IMR-90 (cell line): ENCODE measurements around the gene TNS2. TPM values are rescaled to one million over a fixed set of nuclear protein-coding genes. Genes with fewer than 3 reads are reported as not detected.

Experiments used
- ATAC-seq: fragments of 200-7000 bp; cut with Tn5 transposase; 2 replicates; pipeline ENCODE4 v1.9.1; 2020; ENCODE audit warnings: low read depth, mild to moderate bottlenecking, moderate library complexity
- BruUV-seq: library from RNA; stranded (reverse); fragments of 400-500 nt; replicated peaks from 2 replicates; lab custom pipeline; 2021; lab: Mats Ljungman, UMichigan
- CTCF ChIA-PET: fragments of 300-600 bp; formaldehyde crosslinking; extraction: SDS; loops from one replicate; lab custom pipeline; 2021; ENCODE audit warnings: antibody characterized with exemption; lab: Yijun Ruan, JAX
- POLR2A ChIA-PET: fragments of 300-600 bp; sonication (Branson Sonifier 250); formaldehyde crosslinking; loops from one replicate; lab custom pipeline; 2022; ENCODE audit warnings: antibody characterized with exemption; ENCODE audit not compliant: unreplicated experiment; lab: Charles Lee
- DNase-seq: peaks from one replicate; pipeline ENCODE4 v3.0.0; 2013
- H2AFZ ChIP-seq: replicated peaks from 2 replicates; pipeline ENCODE3; 2013; ENCODE audit warnings: low read length, mild to moderate bottlenecking; ENCODE audit not compliant: poor library complexity
- H2AK5ac ChIP-seq: 2 replicates; pipeline ENCODE4 v1.6.1; 2013; ENCODE audit warnings: low read depth, low read length, inconsistent platforms
- H2AK9ac ChIP-seq: replicated peaks from 2 replicates; pipeline ENCODE3; 2013; ENCODE audit warnings: mild to moderate bottlenecking, low read depth, low read length, moderate library complexity; ENCODE audit not compliant: poor library complexity
- H2BK120ac ChIP-seq: 2 replicates; pipeline ENCODE4 v1.6.1; 2013; ENCODE audit warnings: low read depth, low read length, inconsistent platforms
- H2BK15ac ChIP-seq: 3 replicates; pipeline ENCODE4 v1.6.1; 2013; ENCODE audit warnings: low read depth, low read length, inconsistent platforms
- H2BK20ac ChIP-seq: 2 replicates; pipeline ENCODE4 v1.6.1; 2013; ENCODE audit warnings: low read depth, mild to moderate bottlenecking, inconsistent platforms, low read length, moderate library complexity
- H2BK5ac ChIP-seq: 2 replicates; pipeline ENCODE4 v1.6.1; 2013; ENCODE audit warnings: mild to moderate bottlenecking, low read depth, low read length, inconsistent platforms; ENCODE audit not compliant: poor library complexity, severe bottlenecking
- H3K14ac ChIP-seq: replicated peaks from 2 replicates; pipeline ENCODE4 v1.6.1; 2013; ENCODE audit warnings: low read depth, low read length, inconsistent platforms
- H3K18ac ChIP-seq: 2 replicates; pipeline ENCODE4 v1.6.1; 2013; ENCODE audit warnings: low read depth, low read length, control low read depth
- H3K23ac ChIP-seq: 2 replicates; pipeline ENCODE4 v1.6.1; 2013; ENCODE audit warnings: low read depth, low read length, inconsistent platforms
- H3K27ac ChIP-seq: 2 replicates; pipeline ENCODE4 v1.5.1; 2013; ENCODE audit warnings: mild to moderate bottlenecking, control low read depth, low read length; ENCODE audit not compliant: insufficient read depth
- H3K27me3 ChIP-seq: 2 replicates; pipeline ENCODE4 v1.6.1; 2013; ENCODE audit warnings: low read length; ENCODE audit not compliant: control insufficient read depth, insufficient read depth
- H3K36me3 ChIP-seq: 2 replicates; pipeline ENCODE4 v1.6.1; 2013; ENCODE audit warnings: low read length, mixed read lengths; ENCODE audit not compliant: control insufficient read depth, insufficient read depth
- H3K4ac ChIP-seq: 2 replicates; pipeline ENCODE4 v1.6.1; 2013; ENCODE audit warnings: low read depth, low read length, inconsistent platforms
- H3K4me1 ChIP-seq: 2 replicates; pipeline ENCODE4 v1.6.1; 2013; ENCODE audit warnings: low read length, mixed read lengths; ENCODE audit not compliant: control insufficient read depth, insufficient read depth
- H3K4me2 ChIP-seq: 2 replicates; pipeline ENCODE4 v1.6.1; 2013; ENCODE audit warnings: low read depth, mild to moderate bottlenecking, control low read depth, low read length, moderate library complexity
- H3K4me3 ChIP-seq: 2 replicates; pipeline ENCODE4 v1.5.1; 2013; ENCODE audit warnings: low read depth, mild to moderate bottlenecking, control low read depth, low read length, moderate library complexity; ENCODE audit not compliant: insufficient read depth
- H3K56ac ChIP-seq: 2 replicates; pipeline ENCODE4 v1.6.1; 2013; ENCODE audit warnings: low read length, inconsistent platforms; ENCODE audit not compliant: insufficient read depth; ENCODE audit errors: extremely low read depth
- H3K79me1 ChIP-seq, 2 experiments: 2 replicates each; pipeline ENCODE4 v1.6.1; 2013; ENCODE audit warnings: low read length in 2 of 2, inconsistent platforms in 1 of 2, low read depth in 1 of 2
- H3K9ac ChIP-seq: 2 replicates; pipeline ENCODE4 v1.6.1; 2013; ENCODE audit warnings: low read depth, low read length, control low read depth
- H3K9me1 ChIP-seq: 2 replicates; pipeline ENCODE4 v1.6.1; 2013; ENCODE audit warnings: low read length, inconsistent platforms; ENCODE audit not compliant: insufficient read depth
- H3K9me3 ChIP-seq: 2 replicates; pipeline ENCODE4 v1.6.1; 2013; ENCODE audit warnings: low read length; ENCODE audit not compliant: control insufficient read depth, insufficient read depth
- H4K20me1 ChIP-seq: 2 replicates; pipeline ENCODE4 v1.6.1; 2013; ENCODE audit warnings: low read length, inconsistent platforms; ENCODE audit not compliant: insufficient read depth
- H4K5ac ChIP-seq: 2 replicates; pipeline ENCODE4 v1.6.1; 2013; ENCODE audit warnings: mild to moderate bottlenecking, low read depth, low read length, control low read depth
- H4K8ac ChIP-seq, 2 experiments: 2 replicates each; pipeline ENCODE4 v1.6.1; 2013; ENCODE audit warnings: low read depth in 2 of 2, low read length in 2 of 2, control low read depth in 1 of 2, inconsistent platforms in 1 of 2
- H4K91ac ChIP-seq: 2 replicates; pipeline ENCODE4 v1.6.1; 2013; ENCODE audit warnings: low read depth, low read length, inconsistent platforms; ENCODE audit not compliant: insufficient read depth
- BHLHE40 ChIP-seq: fragments of 150-350 bp; IDR thresholded peaks from 2 replicates; pipeline ENCODE4 v1.6.1; 2016; ENCODE audit warnings: mild to moderate bottlenecking, low read depth, low read length
- CHD1 ChIP-seq: IDR thresholded peaks from 2 replicates; pipeline ENCODE4 v1.6.1; 2012; ENCODE audit warnings: low read depth, low read length, improper control_type of control experiment
- CTCF ChIP-seq: conservative IDR thresholded peaks from 2 replicates; pipeline ENCODE4 v1.5.1; 2012; ENCODE audit warnings: mild to moderate bottlenecking, low read depth, low read length, improper control_type of control experiment
- ELK1 ChIP-seq: fragments of 150-350 bp; IDR thresholded peaks from 2 replicates; pipeline ENCODE4 v1.6.1; 2016; ENCODE audit warnings: low read depth, mild to moderate bottlenecking, low read length, moderate library complexity, borderline replicate concordance
- FOS ChIP-seq: fragments of 150-350 bp; IDR thresholded peaks from 2 replicates; pipeline ENCODE4 v1.6.1; 2016; ENCODE audit warnings: low read depth, low read length
- MXI1 ChIP-seq: IDR thresholded peaks from 2 replicates; pipeline ENCODE4 v1.6.1; 2012; ENCODE audit warnings: low read depth, mild to moderate bottlenecking, low read length, moderate library complexity, borderline replicate concordance
- POLR2A ChIP-seq: IDR thresholded peaks from 2 replicates; pipeline ENCODE4 v1.6.1; 2012; ENCODE audit warnings: mild to moderate bottlenecking, low read depth, low read length
- USF2 ChIP-seq: fragments of 150-350 bp; IDR thresholded peaks from 2 replicates; pipeline ENCODE4 v1.6.1; 2017; ENCODE audit warnings: mild to moderate bottlenecking, antibody characterized with exemption, low read length, low read depth
- WGBS, 2 experiments: methylation state at CpG; one replicate each; pipeline versions ENCODE4 v1.1.5 to v1.1.7; 2013; ENCODE audit warnings: missing lambda C conversion rate in 2 of 2; ENCODE audit not compliant: insufficient read length in 1 of 2; ENCODE audit errors: extremely low coverage in 2 of 2; 5-methylcytosine and 5-hydroxymethylcytosine counted together
- dilution Hi-C: fragments of 300-500 bp; cut with HindIII; formaldehyde crosslinking; loops from one replicate; pipeline ENCODE4 v1.14.3; 2018; ENCODE audit warnings: low sequenced_read_pairs; ENCODE audit not compliant: unreplicated experiment
- in situ Hi-C: fragments of 300-500 bp; cut with MboI; formaldehyde crosslinking; loops from 3 replicates; pipeline ENCODE4 v1.14.3; 2019; ENCODE audit warnings: low sequenced_read_pairs, inconsistent platforms, mixed read lengths
- intact Hi-C: fragments of 100-400 bp; cut with micrococcal nuclease; formaldehyde crosslinking; loops from 2 replicates; pipeline ENCODE4 v1.10.0; 2022
- polyA plus RNA-seq, 3 experiments: library from polyadenylated mRNA; depleted of rRNA; stranded (reverse); fragments of >200 nt; gene quantifications; 2 replicates each; pipeline ENCODE4 v1.2.3, GENCODE V29; 2012; ENCODE audit warnings: low replicate concordance in 1 of 3
- total RNA-seq: library from RNA; depleted of rRNA; stranded (reverse); fragments of >200 nt; gene quantifications from 2 replicates; pipeline ENCODE4 v1.2.3, GENCODE V29; 2012

TNS2 gene
- total and polyA plus RNA-seq, 2 of the 4 experiments (the other 2 are of a cell fraction), result 10.4 to 67.2 TPM

- Histone ChIP-seq H3K4me1 (peaks cover 3% of the 10 kb centered on the region; the same call in 1 of the 2 replicates), H3K9me1 (no peaks in the 10 kb centered on the region), H3K4ac (no peak overlapping the region), H3K23ac (no peak overlapping the region), H3K79me1 (no peaks in the 10 kb centered on the region), H3K27me3 (no peaks in the 10 kb centered on the region), H2BK15ac (no peak overlapping the region), H4K20me1 (no peaks in the 10 kb centered on the region), H3K18ac (no peak overlapping the region), H3K4me3 (no peak overlapping the region), H3K14ac (no peak overlapping the region), H3K36me3 (peaks cover 2% of the 10 kb centered on the region; the same call in 1 of the 2 replicates), H3K9ac (no peak overlapping the region), H2BK20ac (no peak overlapping the region), H2AFZ (no peak overlapping the region), H4K8ac (no peak overlapping the region), H2BK5ac (no peak overlapping the region), H2BK120ac (no peak overlapping the region), H4K5ac (no peak overlapping the region), H3K9me3 (no peaks in the 10 kb centered on the region), H2AK5ac (no peak overlapping the region), H3K56ac (no peak overlapping the region), H3K4me2 (no peak overlapping the region), H2AK9ac (no peak overlapping the region), H4K91ac (no peak overlapping the region), H3K27ac (no peak overlapping the region)
- TF ChIP-seq USF2 (no peak), CTCF (no peak), FOS (no peak), MXI1 (no peak), POLR2A (no peak), ELK1 (no peak), BHLHE40 (no peak), CHD1 (no peak)
- ChIA-PET CTCF (no interaction called here), POLR2A (no interaction called here)
- in situ Hi-C loops (no loop called here), dilution Hi-C loops (no loop called here), intact Hi-C loops (loop anchor here (5.0 kb wide), 1 partner anchor 40 kb away; no protein-coding TSS in a partner anchor)
- ATAC-seq (no peak), DNase-seq (no peak)
- WGBS, 2 experiments, result no CpG with 5 or more reads among the region's 7 CpGs
- BruUV-seq, result no TSS peak
These were observed 57.3 kb downstream of the TNS2 start for GRCh38 chr12:53107122-53107521.
